AG04449 (cell line): ENCODE data around the gene MEST.

Source experiments
- CTCF ChIA-PET: fragments of 350-600 bp; formaldehyde crosslinking; extraction: SDS; loops from one replicate; lab custom pipeline; 2021; ENCODE audit warnings: antibody characterized with exemption; lab: Yijun Ruan, JAX
- POLR2A ChIA-PET: fragments of 400-600, 350-600 bp; formaldehyde crosslinking; extraction: SDS; loops from one replicate; lab custom pipeline; 2020; ENCODE audit warnings: antibody characterized with exemption, inconsistent platforms; lab: Yijun Ruan, JAX
- DNase-seq: peaks from one replicate; pipeline ENCODE4 v3.0.0-alpha.2; 2010; ENCODE audit warnings: low read depth, low spot score
- H3K4me3 ChIP-seq: 2 replicates; pipeline ENCODE4 v1.5.1; 2011; ENCODE audit warnings: low read depth, mild to moderate bottlenecking, control low read depth, low read length
- CTCF ChIP-seq: IDR thresholded peaks from one replicate; pipeline ENCODE4 v1.5.1; 2011; ENCODE audit warnings: mild to moderate bottlenecking, moderate library complexity, low read length, control low read depth, inconsistent platforms; ENCODE audit not compliant: insufficient read depth; ENCODE audit errors: missing control alignments

Gene MEST

DNA sequence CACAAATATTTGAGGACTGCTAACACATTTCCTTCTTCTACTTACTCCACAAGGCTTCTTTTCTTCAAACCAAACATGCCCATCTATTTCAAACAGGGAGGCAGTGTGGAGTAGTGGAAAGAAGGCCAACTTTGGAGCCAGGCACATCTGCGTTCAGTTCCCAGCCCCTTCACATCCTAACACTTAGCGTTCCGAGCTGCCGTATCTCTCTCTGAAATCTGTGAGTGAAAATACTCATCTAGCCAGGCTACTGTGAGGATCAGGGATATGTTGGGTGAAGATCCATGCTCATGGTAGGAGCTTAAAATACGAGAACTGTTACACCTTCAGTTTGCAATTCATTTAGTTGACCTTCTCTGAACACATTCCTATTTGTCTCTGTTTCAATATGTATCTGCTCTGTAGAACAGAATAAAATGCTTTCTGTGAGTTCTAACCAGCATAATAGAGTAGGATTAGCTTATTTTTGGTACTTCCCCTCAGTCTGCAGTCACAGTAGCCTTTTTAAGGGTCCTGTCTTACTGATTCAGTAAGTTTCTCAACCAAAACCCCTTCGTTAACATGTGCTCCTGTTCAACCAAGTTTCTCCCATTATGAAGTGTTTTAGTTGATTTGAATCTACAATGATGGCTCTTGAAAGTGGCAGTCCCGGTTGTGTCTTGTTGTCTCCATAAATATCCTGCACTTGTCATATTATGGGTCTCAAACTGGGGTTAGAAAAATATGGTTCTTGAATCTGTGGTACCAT, 3.3 kb upstream of the MEST start:
- CTCF ChIA-PET: interaction anchor here (0.8 to 1.5 kb wide), 6 partner anchors 25 to 416 kb away, joined by 3 to 4 read pairs (median 3); no protein-coding TSS in a partner anchor
- no peak for TF ChIP-seq CTCF
- POLR2A ChIA-PET: interaction anchor here (0.6 to 1.0 kb wide), 3 partner anchors 133 to 311 kb away, joined by 3 to 6 read pairs (median 4); partner anchors contain the start of gene CPA4
- no peak for DNase-seq
- no peak overlapping the region for H3K4me3 ChIP-seq

DNA sequence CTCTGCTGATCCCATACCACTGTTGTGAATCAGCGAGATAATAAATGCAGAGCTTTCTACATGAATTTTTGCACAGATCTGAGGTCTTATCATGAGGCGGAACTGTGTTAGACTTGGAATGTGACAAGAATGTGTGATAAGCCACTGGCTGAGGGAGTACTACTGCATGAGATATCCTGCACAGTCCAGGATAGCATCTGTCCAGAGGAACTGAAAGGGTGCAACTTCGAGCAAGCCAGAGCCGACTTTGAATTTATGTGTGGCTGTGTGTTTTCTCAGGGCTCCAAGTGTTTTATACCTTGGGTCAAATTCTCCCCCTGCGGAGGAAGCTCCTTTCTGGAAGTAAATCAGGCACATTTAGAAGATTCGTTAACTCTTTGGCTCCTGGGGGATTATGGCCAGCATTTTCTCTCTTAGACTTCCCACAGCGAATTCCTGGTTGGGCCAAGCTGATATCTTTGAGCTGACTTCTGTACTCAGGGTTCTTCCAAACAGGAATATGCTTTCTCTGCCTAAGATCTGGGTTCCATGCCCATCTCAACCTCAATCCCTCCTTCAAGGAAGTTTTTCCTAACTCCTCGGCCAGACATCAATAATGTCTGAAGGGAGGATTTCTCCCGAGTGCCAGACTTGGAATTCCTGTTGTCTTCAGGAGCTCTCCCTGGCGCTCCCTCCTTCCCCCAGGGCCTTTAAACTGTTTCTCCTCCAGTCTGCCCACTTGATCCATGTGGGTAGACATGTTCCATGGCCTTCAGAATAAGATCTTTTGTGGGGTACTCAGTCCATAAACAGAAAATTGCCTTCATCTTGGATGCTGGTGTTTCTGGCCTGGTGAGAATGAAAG, 2.5 kb upstream of the MEST start:
- H3K4me3 ChIP-seq: no peak overlapping the region; the same call in 1 of the 2 replicates
- DNase-seq: peak; percentile 70
- ChIA-PET CTCF (interaction anchor here (0.8 to 1.5 kb wide), 4 partner anchors 26 to 417 kb away, joined by 3 to 4 read pairs (median 3); no protein-coding TSS in a partner anchor), POLR2A (interaction anchor here (0.6 to 1.0 kb wide), 3 partner anchors 196 to 312 kb away, joined by 3 to 6 read pairs (median 4); partner anchors contain the start of gene CPA4)
- no peak for TF ChIP-seq CTCF

DNA sequence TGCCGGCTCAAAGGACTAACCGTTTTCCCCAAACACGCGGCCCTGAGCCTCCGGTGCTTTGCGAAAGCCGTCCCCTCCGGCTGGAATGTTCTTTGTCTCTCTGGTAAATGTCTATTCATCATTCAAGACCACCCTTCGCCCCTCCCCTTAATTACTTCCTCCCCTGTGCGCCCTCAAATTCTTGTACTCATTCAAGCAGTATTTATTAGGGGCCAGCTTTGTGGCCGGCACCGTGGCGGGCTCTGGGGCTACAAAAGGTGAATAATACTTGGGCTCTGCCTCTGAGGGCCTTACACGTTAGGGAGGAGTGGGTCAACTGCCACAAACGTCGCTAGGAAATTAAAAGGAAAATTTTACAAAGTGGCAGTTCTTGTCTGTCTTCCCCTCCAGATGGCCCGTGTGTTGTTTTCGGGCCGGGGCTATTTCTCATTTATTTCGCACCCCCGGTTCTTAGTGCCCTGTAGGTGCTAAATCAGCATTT, 1.5 kb upstream of the MEST start:
- no peak for DNase-seq
- peak overlapping the region; percentile 29 for H3K4me3 ChIP-seq
- TF ChIP-seq CTCF: no peak
- ChIA-PET POLR2A (no interaction called here), CTCF (interaction anchor here (0.6 to 1.5 kb wide), 2 partner anchors 122 to 418 kb away, joined by 3 read pairs; no protein-coding TSS in a partner anchor)

DNA sequence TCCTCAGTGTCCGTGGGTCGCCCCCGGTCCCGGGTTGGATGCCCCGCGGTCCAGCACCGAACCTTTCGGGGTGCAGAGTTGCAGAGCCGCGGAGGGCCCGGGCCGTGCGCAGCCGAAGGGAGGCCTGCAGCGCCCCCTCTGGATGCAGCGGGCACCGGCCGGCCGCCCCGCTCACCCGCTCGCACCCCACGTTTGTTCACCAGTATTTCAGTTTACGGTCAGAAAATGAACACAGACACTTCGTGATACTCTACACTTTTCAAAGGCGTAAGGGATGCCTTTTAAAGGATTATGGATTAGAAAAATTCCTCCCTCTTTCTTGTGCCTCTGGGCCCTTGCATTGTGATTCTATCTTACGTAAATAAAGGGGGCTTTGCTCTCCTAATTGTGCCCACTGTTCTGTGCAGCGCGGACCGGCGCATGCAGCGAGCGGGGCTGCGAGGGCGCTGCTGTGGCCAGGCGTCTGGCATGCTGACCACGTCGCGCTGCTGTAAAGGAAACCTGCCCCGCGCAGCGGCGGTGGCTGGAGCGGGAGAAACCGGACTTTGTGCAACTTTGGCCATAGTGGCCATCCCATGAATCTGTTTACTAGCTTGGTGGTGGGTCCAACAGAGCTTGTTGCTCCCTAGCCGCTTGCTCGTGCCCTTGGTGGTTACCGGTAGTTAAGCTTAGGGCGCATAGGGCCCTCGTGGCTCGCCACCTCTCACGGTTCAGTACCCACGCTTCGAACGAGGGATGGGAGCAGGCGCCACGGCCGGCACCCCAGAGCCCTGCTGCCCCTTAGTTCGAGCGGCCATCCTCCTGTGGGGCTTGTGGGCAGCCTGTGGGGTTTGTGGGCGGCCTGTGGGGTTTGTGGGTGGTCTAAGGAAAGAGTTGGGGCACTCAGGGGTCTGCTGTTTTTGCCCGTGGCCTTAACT, 739 bp upstream of the MEST start:
- ChIA-PET POLR2A (interaction anchor here (1.0 to 1.2 kb wide), 3 partner anchors 14 to 199 kb away, joined by 3 to 4 read pairs (median 3); partner anchors contain the start of gene CPA4), CTCF (interaction anchor here (0.6 to 1.2 kb wide), 5 partner anchors 158 to 420 kb away, joined by 3 read pairs; partner anchors contain the start of gene TMEM209)
- TF ChIP-seq CTCF: peak; percentile 66
- no peak for DNase-seq
- H3K4me3 ChIP-seq: peak overlapping the region; percentile 72

DNA sequence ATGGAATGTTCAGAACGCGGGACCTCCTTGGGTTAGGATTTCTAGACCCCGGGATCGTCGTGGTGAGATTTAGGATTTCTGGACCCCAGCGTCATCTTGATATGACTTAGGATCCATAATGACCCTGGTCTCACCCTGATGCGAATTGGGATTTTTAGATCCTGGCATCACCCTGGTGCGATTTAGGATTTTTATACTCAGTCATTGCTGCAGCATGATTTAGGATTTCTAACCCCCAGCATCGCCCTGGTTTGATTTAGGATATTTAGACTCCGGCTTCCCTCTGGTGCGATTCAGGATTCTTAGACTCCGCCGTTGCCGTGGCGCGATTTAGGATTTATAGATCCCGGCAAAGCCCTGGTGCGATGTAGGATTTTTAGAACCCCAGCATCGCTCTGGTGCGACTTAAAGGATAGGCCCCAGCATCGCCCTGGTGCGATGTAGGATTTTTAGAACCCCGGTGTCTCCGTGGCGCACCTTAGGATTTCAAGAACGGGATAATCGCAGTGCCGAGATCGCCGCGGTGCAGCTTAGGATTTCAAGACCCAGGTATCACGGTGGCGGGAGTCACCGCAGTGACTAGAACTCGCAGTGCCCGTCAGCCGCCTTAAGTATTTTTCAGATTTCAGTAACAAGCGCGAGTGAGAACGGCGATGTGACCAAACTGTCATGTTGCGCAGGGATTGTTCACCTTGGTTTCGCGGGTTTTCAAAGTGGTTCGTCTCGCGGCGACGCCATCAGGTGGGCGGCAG, 814 bp downstream of the MEST start:
- ChIA-PET POLR2A (interaction anchor here (1.0 to 1.2 kb wide), 2 partner anchors 129 to 200 kb away, joined by 3 to 4 read pairs; partner anchors contain the start of gene CPA4), CTCF (no interaction called here)
- no peak for TF ChIP-seq CTCF
- no peak for DNase-seq
- H3K4me3 ChIP-seq: peak overlapping the region; percentile 72
